ENCODE measurements around the gene SP8.

DNA sequence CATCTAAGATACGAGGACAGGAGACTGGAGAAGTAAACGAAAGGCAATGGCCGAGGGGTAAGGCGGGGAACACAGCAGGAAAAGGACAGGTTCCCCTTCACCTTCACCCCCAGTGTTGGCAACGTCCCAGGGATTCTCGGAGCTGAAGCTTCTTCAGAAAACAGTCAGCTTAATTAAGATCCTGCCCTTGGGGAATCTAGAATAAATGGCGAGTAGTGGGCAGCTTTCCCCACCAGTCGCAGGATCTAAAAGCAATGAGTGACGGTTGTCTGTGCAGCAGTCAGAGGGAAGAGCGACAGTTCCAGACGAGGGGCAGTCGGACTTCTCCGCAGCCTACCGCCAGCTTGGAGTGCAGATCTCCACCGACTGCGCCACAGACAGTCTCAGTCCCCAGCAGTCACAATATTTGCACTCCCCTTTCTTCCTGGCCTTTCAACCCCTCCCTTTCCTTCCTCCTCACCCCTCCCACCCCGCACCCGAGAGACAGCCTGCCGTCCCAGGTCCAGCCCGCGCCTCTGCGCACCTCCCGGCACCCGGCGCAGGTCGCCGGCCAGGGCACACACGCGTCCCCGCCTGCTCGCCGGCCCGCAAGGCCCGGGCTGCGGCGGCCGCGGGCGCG lies 10.9 kb upstream of the SP8 start:
- TF ChIP-seq POLR2AphosphoS5 (IDR thresholded peaks at IDR 0.05), result no peak
- TF ChIP-seq, protein P1, sequence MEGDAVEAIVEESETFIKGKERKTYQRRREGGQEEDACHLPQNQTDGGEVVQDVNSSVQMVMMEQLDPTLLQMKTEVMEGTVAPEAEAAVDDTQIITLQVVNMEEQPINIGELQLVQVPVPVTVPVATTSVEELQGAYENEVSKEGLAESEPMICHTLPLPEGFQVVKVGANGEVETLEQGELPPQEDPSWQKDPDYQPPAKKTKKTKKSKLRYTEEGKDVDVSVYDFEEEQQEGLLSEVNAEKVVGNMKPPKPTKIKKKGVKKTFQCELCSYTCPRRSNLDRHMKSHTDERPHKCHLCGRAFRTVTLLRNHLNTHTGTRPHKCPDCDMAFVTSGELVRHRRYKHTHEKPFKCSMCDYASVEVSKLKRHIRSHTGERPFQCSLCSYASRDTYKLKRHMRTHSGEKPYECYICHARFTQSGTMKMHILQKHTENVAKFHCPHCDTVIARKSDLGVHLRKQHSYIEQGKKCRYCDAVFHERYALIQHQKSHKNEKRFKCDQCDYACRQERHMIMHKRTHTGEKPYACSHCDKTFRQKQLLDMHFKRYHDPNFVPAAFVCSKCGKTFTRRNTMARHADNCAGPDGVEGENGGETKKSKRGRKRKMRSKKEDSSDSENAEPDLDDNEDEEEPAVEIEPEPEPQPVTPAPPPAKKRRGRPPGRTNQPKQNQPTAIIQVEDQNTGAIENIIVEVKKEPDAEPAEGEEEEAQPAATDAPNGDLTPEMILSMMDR (IDR thresholded peaks at IDR 0.05), result no peak
- no peak for TF ChIP-seq POLR2A (IDR thresholded peaks at IDR 0.05)
- no peak for TF ChIP-seq EP300 (IDR thresholded peaks at IDR 0.05)

Data from stomach (tissue), 4 donors.